CD4-positive, alpha-beta T cell treated with Interferon alpha-2 for 1 hour (primary cell): ENCODE data around the gene MON2.
A peak's percentile ranks its signal among the peaks of the same experiment; 100 is the strongest.
"Not testable (repeated sequence)": the region's sequence is repeated elsewhere in the genome, so short reads cannot be mapped to it uniquely, and the experiment has no call there.

Source experiments
- DNase-seq, 2 donors: peaks; one replicate each; pipeline ENCODE4 v3.0.0-alpha.2; 2020 to 2022

MON2 gene

GRCh38 chr12:62466594-62467491 is at the start of gene MON2:
Gene MON2 (plus strand): TSS chr12:62466826. CDS start chr12:62467208, 382 bp downstream.
- DNase-seq, result peak; percentile 82 to 89

- no peak for DNase-seq
Measured at GRCh38 chr12:62426089-62426488, 40.5 kb upstream of the MON2 start.

- DNase-seq, result no peak
Measured at GRCh38 chr12:62429457-62429856, 37.2 kb upstream of the MON2 start.

- DNase-seq, result no peak
Measured at GRCh38 chr12:62434494-62435302, 31.9 kb upstream of the MON2 start.

- DNase-seq, result peak; percentile 9 to 28
Measured at GRCh38 chr12:62435303-62436163, 31.1 kb upstream of the MON2 start.

- no peak for DNase-seq
Measured at GRCh38 chr12:62436164-62436503, 30.5 kb upstream of the MON2 start.

- peak; percentile 26 to 64 for DNase-seq
Measured at GRCh38 chr12:62438098-62438692, 28.4 kb upstream of the MON2 start.

GRCh38 chr12:62446754-62447452 is 19.7 kb upstream of the MON2 start:
- DNase-seq, result no peak

GRCh38 chr12:62448436-62448835 is 18.2 kb upstream of the MON2 start:
- no peak for DNase-seq

- DNase-seq, result not testable (repeated sequence)
Measured at GRCh38 chr12:62455429-62455828, 11.2 kb upstream of the MON2 start.

- no peak for DNase-seq
Measured at GRCh38 chr12:62458626-62459025, 8.0 kb upstream of the MON2 start.

GRCh38 chr12:62459976-62460375 is 6.7 kb upstream of the MON2 start:
- no peak for DNase-seq

GRCh38 chr12:62461171-62461837 is 5.3 kb upstream of the MON2 start:
- not testable (repeated sequence) for DNase-seq

- DNase-seq, result not testable (repeated sequence)
Measured at GRCh38 chr12:62463252-62463651, 3.4 kb upstream of the MON2 start.

GRCh38 chr12:62466018-62466593 is 520 bp upstream of the MON2 start:
- DNase-seq, result peak; percentile 22 to 37

- DNase-seq, result no peak
Measured at GRCh38 chr12:62468397-62468796, 1.8 kb downstream of the MON2 start.

- DNase-seq, result no peak
Measured at GRCh38 chr12:62468935-62469334, 2.3 kb downstream of the MON2 start.

GRCh38 chr12:62469704-62470103 is 3.1 kb downstream of the MON2 start:
- no peak for DNase-seq

GRCh38 chr12:62471734-62472133 is 5.1 kb downstream of the MON2 start:
- no peak for DNase-seq

GRCh38 chr12:62472472-62472871 is 5.8 kb downstream of the MON2 start:
- DNase-seq, result no peak
